Keratinocyte (primary cell): ENCODE results near the gene VPS13D.

Experiments
- EZH2 ChIP-seq: IDR thresholded peaks from one replicate; pipeline ENCODE4 v1.6.1; 2012; ENCODE audit warnings: inconsistent platforms, mild to moderate bottlenecking, low read length, moderate library complexity
- TF ChIP-seq, protein P1 (sequence below), 3 experiments: IDR thresholded peaks in 1 of 3; conservative IDR thresholded peaks in 1 of 3; optimal IDR thresholded peaks in 1 of 3; 2 replicates in 2 of 3; 3 replicates in 1 of 3; pipeline versions ENCODE3 to v1.5.1; 2011; ENCODE audit warnings: low read length in 3 of 3, mild to moderate bottlenecking in 3 of 3, moderate library complexity in 2 of 3, control low read depth in 1 of 3, inconsistent platforms in 1 of 3; ENCODE audit not compliant: insufficient read depth in 2 of 3; ENCODE audit errors: extremely low read depth in 1 of 3

DNA sequence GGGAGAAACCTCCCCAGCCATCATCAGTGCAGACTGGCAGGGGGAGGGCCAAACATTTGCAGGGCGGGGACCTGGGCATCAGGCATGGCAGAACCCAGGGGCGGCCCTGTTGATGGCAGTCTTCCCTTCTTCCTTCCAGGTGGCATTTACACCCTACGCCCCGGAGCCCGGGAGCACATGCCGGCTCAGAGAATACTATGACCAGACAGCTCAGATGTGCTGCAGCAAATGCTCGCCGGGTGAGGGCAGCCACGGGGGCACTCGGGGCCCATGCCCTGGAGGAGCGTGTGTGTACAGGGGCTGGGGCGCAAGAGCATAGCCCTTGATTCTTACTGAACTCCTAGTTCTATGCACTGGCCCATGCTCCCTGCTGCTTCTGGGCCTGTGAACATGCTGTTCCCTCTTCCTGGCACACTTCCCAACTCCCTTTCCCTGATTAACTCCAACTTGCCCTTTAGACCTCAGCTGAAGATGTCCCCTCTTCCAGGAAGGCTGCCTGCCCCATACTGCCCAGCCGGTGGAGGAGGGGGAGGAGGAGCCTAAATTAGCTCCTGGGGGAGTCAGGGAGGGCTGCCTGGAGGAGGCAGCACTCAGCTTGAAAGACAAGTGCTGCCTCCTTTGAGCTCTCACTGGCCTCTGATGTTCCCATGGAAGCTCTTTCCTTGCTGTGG lies 41.0 kb upstream of the VPS13D start:
- TF ChIP-seq, protein P1, sequence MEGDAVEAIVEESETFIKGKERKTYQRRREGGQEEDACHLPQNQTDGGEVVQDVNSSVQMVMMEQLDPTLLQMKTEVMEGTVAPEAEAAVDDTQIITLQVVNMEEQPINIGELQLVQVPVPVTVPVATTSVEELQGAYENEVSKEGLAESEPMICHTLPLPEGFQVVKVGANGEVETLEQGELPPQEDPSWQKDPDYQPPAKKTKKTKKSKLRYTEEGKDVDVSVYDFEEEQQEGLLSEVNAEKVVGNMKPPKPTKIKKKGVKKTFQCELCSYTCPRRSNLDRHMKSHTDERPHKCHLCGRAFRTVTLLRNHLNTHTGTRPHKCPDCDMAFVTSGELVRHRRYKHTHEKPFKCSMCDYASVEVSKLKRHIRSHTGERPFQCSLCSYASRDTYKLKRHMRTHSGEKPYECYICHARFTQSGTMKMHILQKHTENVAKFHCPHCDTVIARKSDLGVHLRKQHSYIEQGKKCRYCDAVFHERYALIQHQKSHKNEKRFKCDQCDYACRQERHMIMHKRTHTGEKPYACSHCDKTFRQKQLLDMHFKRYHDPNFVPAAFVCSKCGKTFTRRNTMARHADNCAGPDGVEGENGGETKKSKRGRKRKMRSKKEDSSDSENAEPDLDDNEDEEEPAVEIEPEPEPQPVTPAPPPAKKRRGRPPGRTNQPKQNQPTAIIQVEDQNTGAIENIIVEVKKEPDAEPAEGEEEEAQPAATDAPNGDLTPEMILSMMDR (optimal IDR thresholded peaks at IDR 0.05 in 1 of 3, IDR thresholded peaks at IDR 0.05 in 1 of 3, conservative IDR thresholded peaks at IDR 0.05 in 1 of 3; ENCODE audit: extremely low read depth in 1 of 3, insufficient read depth in 2 of 3, low read length in 3 of 3), result no peak
- TF ChIP-seq EZH2, result no peak
